GM19239 (cell line): ENCODE results near the gene LRRC32.

Source experiments
- DNase-seq: peaks from one replicate; pipeline ENCODE4 v3.0.0; 2011; ENCODE audit warnings: low spot score; ENCODE audit not compliant: insufficient read length
- FAIRE-seq: peaks from 2 replicates; lab custom pipeline; 2011; peaks lifted over from hg19 to GRCh38; lab: Jason Lieb, UNC

LRRC32 gene

GRCh38 chr11:76670485-76671236 is at the start of gene LRRC32:
TSS of gene LRRC32 (minus strand) at chr11:76670747. CDS start at chr11:76665954, 4,793 bp downstream.
- FAIRE-seq (no peak), DNase-seq (no peak)

- no peak for FAIRE-seq
Observed at GRCh38 chr11:76719686-76720085, 49.1 kb upstream of the LRRC32 start.

GRCh38 chr11:76719281-76719680 is 48.7 kb upstream of the LRRC32 start:
- no peak for FAIRE-seq
- DNase-seq = no peak

More at GRCh38 chr11:76719686-76720085, 49.1 kb upstream of the LRRC32 start:
- no peak for DNase-seq

- FAIRE-seq = no peak
- DNase-seq = no peak
Observed at GRCh38 chr11:76717816-76718215, 47.3 kb upstream of the LRRC32 start.

- DNase-seq = no peak
- FAIRE-seq = no peak
Observed at GRCh38 chr11:76717369-76717768, 46.8 kb upstream of the LRRC32 start.

GRCh38 chr11:76716268-76716667 is 45.7 kb upstream of the LRRC32 start:
- DNase-seq (no peak), FAIRE-seq (no peak)

GRCh38 chr11:76714493-76714892 is 43.9 kb upstream of the LRRC32 start:
- DNase-seq (no peak), FAIRE-seq (no peak)

- DNase-seq (no peak), FAIRE-seq (no peak)
Observed at GRCh38 chr11:76713499-76713898, 43.0 kb upstream of the LRRC32 start.

- no peak for FAIRE-seq
- no peak for DNase-seq
Observed at GRCh38 chr11:76712125-76712524, 41.6 kb upstream of the LRRC32 start.

GRCh38 chr11:76709756-76710155 is 39.2 kb upstream of the LRRC32 start:
- DNase-seq (no peak), FAIRE-seq (no peak)

- DNase-seq (no peak), FAIRE-seq (no peak)
Observed at GRCh38 chr11:76708972-76709660, 38.6 kb upstream of the LRRC32 start.

- FAIRE-seq = no peak
Observed at GRCh38 chr11:76707293-76707825, 36.8 kb upstream of the LRRC32 start.

GRCh38 chr11:76706667-76707066 is 36.1 kb upstream of the LRRC32 start:
- DNase-seq (no peak), FAIRE-seq (no peak)

More at GRCh38 chr11:76707293-76707825, 36.8 kb upstream of the LRRC32 start:
- DNase-seq = no peak

- FAIRE-seq (no peak), DNase-seq (no peak)
Observed at GRCh38 chr11:76705826-76706225, 35.3 kb upstream of the LRRC32 start.

GRCh38 chr11:76704171-76704948 is 33.8 kb upstream of the LRRC32 start:
- no peak for DNase-seq
- no peak for FAIRE-seq

- DNase-seq (no peak), FAIRE-seq (no peak)
Observed at GRCh38 chr11:76703707-76704106, 33.2 kb upstream of the LRRC32 start.

GRCh38 chr11:76702336-76703128 is 32.0 kb upstream of the LRRC32 start:
- no peak for FAIRE-seq

GRCh38 chr11:76701294-76702040 is 30.9 kb upstream of the LRRC32 start:
- DNase-seq (no peak), FAIRE-seq (no peak)

More at GRCh38 chr11:76702336-76703128, 32.0 kb upstream of the LRRC32 start:
- DNase-seq = no peak
